Stimulated activated naive CD4-positive, alpha-beta T cell treated with Interleukin-2 at 50 U/mL for 16 hours (primary cell): Measurements from ENCODE around the gene SLC39A11.
"Not testable (repeated sequence)": the region's sequence is repeated elsewhere in the genome, so short reads cannot be mapped to it uniquely, and the experiment has no call there.

Experiments used
- DNase-seq: peaks from one replicate; lab custom pipeline; 2025; lab: John Stamatoyannopoulos, UW

Gene SLC39A11

DNA sequence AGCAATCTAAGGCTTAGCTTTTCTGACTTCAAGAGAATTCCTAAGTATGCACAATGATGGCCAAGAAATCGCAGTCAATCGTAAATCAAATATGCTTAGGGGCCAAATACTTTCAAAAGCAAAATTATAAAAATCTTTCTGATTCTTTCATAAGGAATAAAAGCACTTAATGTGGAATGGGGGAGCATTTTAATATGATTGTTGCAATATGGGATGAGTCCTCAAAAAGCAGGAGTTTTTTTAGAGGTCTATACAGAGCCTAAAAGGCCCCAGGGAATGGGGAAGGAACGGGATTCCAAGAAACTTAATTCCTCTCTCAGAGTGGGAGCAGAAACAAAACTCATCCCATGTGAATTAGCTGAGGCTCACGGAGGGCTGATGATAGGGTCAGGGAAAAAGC, 14.7 kb upstream of the SLC39A11 start:
- no peak for DNase-seq

- DNase-seq, result no peak
Measured at GRCh38 chr17:73105431-73105830, 12.9 kb upstream of the SLC39A11 start.

DNA sequence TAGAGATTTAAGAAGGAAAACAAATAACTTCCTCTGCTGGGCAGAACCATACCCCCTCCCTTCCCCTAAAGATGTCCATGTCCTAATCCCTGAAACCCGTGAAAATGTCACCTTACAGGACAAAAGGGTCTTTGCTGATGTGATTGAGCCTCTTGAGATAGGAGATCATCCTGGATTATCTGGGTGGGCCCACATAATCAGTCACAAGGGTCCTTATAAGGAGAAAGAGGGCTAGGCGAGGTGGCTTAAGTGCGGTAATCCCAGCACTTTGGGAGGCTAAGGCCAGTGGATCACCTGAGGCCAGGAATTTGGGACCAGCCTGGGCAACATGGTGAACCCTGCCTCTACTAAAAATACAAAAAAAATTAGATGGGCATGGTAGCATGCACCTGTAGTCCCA, 12.0 kb upstream of the SLC39A11 start:
- no peak for DNase-seq

GRCh38 chr17:73103641-73104335, 11.3 kb upstream of the SLC39A11 start:
- DNase-seq, result no peak

DNA sequence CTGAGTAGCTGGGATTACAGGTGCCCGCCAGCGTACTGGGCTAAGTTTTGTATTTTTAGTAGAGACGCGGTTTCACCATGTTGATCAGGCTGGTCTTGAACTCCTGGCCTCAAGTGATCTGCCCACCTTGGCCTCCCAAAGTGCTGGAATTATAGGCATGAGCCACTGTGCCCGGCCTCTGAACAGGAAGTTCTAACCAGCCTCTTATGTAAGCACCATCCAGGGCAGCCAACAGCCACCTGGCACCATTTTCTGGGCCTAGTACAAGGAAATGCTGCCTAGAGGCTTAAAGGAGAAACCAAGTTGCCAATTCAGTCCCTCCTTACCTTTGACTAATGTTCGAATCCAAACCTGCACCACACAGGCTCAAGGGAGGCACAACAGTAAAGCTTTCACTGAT, 8.5 kb upstream of the SLC39A11 start:
- no peak for DNase-seq

DNA sequence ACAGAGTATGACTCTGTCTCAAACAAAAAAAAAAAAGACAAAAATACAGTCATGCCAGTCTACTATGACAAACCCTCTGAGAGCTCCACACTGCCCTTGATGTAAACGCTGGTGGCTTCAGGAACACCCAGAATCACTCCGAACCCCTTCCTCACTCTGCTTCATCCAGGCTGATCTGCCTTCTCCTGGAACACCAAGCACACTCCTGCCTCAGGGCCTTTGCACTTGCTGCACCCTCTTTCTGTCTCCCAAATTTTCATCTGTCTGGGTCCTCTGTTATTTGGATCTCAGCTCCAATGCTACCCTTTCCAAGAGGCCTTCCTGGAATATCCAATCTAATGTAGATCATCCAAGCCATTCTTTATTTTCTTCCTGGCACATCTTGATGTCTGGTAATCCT, 7.9 kb upstream of the SLC39A11 start:
- no peak for DNase-seq

- DNase-seq, result no peak
Measured at GRCh38 chr17:73099511-73099910, 7.0 kb upstream of the SLC39A11 start.

DNA sequence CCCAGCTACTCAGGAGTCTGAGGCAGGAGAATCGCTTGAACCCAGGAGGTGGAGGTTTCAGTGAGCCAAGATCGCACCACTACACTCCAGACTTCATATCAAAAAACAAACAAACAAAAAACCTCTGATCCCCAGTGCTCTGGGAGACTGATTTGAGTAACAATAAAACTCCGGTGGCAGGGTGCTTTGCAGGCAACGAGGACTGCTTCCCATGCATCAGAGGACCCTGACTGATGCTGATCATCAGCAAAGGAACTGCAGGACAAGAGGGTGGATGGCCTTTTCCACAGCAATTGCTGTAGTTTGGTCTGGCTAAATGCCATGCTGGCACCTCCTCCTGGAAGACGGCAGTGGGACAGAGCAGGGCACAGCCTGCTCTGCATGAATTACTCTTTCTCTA, 6.4 kb upstream of the SLC39A11 start:
- no peak for DNase-seq

DNA sequence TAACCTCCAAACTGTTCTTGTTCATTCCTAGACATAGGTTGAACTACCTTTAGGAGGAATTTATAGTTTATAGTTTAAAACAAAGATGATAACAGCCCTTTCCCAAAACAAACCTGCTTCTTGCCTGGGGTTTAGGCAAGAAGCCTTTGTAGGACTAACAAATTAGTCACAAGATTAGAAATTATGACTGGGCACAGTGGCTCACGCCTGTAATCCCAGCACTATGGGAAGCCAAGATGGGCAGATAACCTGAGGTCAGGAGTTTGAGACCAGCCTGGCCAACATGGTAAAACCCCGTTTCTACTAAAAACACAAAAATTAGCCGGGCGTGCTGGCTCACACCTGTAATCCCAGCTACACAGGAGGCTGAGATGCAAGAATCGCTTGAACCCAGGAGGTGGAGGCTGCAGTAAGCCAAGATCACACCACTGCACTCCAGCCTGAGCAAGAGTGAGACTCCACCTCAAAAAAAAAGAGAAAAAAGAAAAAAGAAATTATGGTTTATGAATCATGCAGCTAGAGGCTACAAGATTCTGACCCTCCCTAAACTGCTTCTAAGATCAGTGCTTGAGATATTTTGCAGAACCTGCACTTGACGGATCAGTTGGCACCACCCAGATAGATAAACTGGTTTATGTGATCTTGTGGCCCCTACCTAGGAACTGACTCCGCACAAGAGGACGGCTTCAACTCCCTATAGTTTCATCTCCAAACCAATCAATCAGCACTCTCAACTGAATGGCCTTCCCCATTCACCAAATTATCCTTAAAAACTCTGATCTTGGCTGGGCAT, 5.7 kb upstream of the SLC39A11 start:
- DNase-seq, result not testable (repeated sequence)

- DNase-seq, result no peak
Measured at GRCh38 chr17:73096866-73097265, 4.4 kb upstream of the SLC39A11 start.

GRCh38 chr17:73096211-73096610, 3.7 kb upstream of the SLC39A11 start:
- DNase-seq, result no peak

- no peak for DNase-seq
Measured at GRCh38 chr17:73093286-73093685, 798 bp upstream of the SLC39A11 start.

DNA sequence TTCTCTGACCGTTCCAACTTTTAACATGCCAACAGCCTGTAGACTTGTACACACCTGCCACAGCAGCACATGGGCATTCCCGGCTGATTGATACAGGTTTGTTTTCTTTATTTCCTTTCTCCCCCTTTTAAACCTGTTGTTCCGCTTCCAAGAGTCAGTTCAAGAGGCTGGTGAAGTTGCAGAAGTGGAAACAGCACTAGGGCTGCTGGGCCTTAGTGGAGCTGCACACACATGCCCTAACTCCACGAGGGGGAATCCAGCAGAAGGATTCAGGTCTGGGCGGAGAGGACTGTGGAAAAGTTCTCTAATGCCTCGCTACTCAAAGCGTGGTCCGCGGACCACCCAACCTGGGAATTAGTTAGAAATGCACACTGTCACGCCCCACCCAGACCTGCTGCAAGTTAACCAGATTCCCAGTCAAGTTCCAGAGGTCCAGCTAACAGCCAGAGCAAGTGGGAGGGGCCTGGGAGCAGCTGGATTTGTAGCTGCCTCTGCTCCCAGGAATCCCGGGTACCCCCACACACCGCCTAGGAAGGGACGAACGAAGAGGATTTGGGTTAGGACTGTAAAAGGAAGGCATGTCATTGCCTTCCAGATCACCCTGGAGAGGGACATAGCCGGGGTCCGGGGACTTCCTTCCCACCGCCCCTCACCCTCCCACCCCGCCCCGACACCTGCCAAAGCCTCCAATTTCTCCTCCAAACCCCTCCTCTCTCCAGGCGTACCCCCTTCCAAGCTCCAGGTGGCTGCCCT, 542 bp downstream of the SLC39A11 start:
- DNase-seq, result no peak

DNA sequence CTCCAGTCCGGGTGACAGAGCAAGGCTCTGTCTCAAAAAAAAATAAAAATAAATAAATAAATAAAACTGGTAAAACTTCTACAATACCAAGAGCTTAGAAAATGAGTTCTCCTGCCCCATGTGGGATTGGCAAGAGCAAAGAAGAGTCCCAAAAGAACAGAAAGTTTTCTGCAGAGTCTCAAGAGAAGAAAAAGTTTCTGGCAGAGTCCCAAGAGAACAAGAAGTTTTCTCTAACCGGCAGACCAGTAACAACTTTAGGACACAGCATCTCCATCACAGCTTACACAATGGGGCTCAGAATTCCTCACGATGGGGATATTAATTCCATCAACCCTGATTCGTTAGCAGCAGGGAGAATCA, 1.1 kb downstream of the SLC39A11 start:
- DNase-seq, result no peak

DNA sequence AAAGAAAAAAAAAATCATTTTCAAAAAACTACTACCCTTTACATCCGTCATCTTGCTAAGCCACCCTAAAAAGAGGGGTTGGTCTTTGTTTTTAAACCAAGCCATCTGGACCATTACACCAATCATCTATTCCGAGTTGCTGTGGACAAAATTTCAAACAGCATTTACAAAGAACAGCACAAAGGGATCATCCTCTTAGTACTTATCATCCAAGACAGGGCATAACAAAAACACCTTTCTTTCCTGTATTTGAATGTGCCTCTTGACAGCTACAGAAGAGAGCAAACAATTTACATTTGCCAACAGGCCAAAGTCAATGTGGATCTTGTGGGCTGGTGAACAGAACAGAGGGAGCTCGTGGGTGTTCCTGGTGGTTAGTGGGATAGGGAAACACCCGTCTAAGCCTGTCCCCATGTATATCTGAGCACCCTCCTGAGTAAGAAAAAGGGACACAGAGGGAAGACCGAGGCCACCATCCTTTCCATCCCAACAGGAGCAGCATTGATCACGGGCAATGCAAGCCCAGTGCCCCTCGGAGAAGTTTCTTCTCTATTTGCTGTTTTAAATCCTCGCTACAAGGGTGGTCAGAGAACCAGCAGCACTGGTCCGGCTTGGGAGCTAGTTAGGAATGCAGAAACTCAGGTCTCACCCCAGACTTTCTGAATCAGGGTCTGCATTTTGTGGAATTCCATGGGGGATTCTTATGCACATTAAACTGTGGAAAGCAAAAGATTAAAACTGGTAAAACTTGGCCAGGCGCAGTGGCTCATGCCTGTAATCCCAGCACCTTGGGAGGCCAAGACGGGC, 1.9 kb downstream of the SLC39A11 start:
- DNase-seq, result no peak

- no peak for DNase-seq
Measured at GRCh38 chr17:73089322-73090317, 2.9 kb downstream of the SLC39A11 start.

DNA sequence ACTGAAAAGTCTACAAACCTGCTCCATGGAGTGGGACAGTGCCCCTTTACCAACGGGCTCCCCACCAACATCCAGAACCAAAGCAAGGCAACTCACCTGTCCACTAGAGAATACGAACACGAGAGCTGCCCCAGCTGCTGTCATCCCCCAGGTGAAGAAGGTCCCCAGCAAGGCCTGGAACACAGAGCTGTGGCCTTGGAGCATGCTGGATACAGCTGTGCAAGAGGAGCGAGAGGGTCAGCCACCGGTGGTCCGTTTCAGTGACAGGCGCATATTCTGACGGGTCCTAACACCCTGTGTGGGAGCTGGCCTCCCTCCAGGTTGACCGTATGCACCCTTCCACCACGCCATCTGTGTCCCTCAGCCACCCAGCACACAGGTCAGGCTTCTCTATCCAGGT, 3.9 kb downstream of the SLC39A11 start:
- DNase-seq, result no peak

- DNase-seq, result no peak
Measured at GRCh38 chr17:73083432-73083831, 9.1 kb downstream of the SLC39A11 start.

- DNase-seq, result no peak
Measured at GRCh38 chr17:73074566-73074965, 17.9 kb downstream of the SLC39A11 start.

DNA sequence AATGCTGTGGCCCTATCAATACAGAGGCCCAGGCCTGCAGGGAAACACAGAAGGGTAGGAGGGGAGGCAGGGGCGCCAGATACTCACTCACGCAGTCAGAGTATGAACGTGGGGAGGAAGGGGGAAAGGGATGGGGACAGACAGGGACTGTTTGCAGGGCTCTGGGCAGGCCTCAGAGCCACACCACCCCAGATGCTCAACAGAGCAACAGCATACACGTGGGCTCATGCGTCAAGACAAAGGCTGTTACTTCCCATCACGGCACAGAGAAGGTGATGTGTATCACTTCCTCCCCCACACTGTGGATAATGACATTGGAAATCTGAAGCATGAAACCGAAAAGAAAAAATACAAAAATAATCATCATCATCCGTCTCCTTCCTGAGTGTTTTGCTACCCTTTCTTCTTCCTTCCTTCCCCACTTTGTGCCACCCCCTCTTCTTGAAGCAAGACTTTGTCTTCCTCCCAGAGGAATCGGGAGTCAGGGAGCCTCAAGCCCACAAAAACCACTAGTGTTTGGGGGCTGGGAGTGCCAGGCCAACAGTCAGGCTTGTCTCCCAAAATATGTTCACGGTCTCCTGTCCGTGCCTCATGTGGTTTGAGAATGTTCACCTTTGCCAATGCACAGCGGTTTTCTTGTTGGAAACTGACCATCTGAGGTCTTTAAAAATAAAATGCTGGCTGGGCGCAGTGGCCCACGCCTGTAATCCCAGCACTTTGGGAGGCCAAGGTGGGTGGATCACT, 20.1 kb downstream of the SLC39A11 start:
- DNase-seq, result no peak
